AG08396 (cell line): ENCODE results near the gene LUC7L3.
"Not testable (repeated sequence)": the region's sequence is repeated elsewhere in the genome, so short reads cannot be mapped to it uniquely, and the experiment has no call there.

ENCODE experiments used
- DNase-seq: peaks from one replicate; pipeline ENCODE4 v3.0.0; 2012; ENCODE audit warnings: low spot score, mixed read lengths

The LUC7L3 gene, protein sequence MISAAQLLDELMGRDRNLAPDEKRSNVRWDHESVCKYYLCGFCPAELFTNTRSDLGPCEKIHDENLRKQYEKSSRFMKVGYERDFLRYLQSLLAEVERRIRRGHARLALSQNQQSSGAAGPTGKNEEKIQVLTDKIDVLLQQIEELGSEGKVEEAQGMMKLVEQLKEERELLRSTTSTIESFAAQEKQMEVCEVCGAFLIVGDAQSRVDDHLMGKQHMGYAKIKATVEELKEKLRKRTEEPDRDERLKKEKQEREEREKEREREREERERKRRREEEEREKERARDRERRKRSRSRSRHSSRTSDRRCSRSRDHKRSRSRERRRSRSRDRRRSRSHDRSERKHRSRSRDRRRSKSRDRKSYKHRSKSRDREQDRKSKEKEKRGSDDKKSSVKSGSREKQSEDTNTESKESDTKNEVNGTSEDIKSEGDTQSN

DNA sequence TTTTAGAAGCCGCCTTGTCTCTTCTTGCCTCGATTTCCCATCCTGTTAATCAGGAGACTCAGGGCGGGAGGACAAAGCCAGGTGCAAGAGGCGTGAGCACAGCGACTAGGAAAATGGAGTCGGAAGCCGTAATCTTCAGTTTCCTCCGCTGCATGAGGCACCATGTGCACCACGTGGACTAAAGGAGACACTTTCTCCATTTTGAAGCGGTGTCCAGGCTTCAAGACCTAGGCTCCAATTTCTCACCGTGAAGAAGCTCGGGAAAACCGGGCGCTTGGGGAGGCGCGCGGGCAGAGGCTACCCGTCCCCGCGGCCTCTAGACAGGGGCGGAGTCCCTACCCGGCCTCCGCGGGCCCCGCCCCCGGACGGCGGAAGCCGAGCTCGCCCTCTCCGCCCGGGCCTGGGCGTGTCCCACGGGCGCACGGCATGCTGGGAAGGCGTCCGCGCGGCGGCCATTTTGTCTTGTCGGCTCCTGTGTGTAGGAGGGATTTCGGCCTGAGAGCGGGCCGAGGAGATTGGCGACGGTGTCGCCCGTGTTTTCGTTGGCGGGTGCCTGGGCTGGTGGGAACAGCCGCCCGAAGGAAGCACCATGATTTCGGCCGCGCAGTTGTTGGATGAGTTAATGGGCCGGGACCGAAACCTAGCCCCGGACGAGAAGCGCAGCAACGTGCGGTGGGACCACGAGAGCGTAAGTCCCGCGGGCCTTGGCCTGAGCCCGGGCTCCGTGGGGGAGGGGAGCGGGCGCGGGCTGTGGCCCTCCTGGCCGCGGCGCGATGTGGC lies at the start of gene LUC7L3:
Gene LUC7L3, plus strand, starts transcription at position 460 of the 780 bp plus-strand sequence. Its CDS starts 130 bp downstream, at position 590.
- peak; percentile 98 for DNase-seq

GRCh38 chr17:50672071-50672470 lies 47.3 kb upstream of the LUC7L3 start:
- no peak for DNase-seq

DNA sequence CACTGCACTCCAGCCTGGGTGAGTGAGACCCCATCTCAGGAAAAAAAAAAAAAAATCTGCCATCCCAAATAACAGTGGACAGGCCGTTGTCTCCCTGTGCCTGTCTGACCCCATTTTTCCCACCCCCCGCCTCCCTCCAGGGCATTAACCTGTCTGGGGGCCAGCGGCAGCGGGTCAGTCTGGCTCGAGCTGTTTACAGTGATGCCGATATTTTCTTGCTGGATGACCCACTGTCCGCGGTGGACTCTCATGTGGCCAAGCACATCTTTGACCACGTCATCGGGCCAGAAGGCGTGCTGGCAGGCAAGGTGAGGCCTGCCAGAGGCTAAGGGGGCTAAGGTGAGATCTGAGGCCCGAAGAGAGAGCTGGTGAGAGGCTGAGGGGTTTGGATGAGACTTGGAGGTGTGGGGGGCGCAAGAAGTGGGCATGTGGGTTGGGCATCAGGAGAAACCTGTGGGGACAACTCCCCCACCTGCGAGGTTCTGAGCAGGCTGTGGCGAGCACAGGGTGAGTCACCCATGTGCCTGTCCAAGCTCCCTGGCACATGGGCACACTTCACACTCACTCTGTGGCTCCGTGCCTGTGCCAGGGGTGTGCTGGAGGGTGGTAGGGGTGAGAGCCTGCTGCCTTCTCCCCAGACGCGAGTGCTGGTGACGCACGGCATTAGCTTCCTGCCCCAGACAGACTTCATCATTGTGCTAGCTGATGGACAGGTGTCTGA lies 46.4 kb upstream of the LUC7L3 start:
- DNase-seq = no peak

DNA sequence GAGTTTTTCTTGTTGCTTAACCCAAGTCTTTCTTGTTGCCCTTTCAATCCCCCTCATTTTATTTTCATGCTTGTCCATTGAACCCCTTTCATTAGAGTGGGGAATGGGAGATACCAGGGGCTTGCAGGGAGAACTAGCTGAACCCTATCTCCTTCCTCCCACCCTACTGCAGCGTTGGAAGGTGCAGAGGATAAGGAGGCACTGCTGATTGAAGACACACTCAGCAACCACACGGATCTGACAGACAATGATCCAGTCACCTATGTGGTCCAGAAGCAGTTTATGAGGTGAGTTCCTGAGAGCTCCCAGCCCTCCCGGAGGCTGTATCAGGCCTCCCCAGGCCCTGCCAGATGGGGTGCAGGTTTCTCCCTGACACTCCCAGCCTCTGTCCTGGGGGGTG lies 44.2 kb upstream of the LUC7L3 start:
- no peak for DNase-seq

- DNase-seq = no peak
These were observed 43.8 kb upstream of the LUC7L3 start for GRCh38 chr17:50675627-50676026.

DNA sequence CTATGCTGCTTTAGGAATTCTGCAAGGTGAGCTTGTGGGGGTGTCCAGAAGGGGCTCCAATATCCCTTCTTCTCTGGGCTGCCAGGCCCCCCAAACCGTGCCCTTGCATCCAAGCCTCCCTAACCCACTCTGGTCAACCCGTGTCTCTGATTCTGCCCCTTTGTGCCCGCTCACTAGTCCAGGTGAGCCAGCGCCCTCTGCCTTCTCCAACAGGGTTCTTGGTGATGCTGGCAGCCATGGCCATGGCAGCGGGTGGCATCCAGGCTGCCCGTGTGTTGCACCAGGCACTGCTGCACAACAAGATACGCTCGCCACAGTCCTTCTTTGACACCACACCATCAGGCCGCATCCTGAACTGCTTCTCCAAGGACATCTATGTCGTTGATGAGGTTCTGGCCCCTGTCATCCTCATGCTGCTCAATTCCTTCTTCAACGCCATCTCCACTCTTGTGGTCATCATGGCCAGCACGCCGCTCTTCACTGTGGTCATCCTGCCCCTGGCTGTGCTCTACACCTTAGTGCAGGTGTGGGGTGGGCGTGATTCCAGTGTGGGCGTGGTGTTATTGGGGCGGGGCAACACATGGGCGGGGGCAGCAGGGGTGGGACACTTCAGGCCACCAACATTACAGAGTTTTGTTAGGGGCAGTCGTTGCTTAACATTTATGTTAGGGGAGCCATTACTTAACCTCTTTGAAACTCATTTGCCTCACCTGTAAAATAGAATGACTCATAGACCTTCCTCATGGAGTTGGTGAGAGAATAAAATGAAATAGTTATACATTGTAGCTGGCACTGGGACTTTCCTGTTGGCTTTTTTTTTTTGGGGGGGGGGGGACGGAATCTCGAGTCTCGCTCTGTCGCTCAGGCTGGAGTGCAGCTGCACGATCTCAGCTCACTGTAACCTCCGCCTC lies 43.1 kb upstream of the LUC7L3 start:
- no peak for DNase-seq

- no peak for DNase-seq
These were observed 41.5 kb upstream of the LUC7L3 start for GRCh38 chr17:50677851-50678375.

GRCh38 chr17:50679008-50679544 lies 40.3 kb upstream of the LUC7L3 start:
- DNase-seq = no peak

- no peak for DNase-seq
These were observed 39.3 kb upstream of the LUC7L3 start for GRCh38 chr17:50680126-50680525.

- DNase-seq = not testable (repeated sequence)
These were observed 38.7 kb upstream of the LUC7L3 start for GRCh38 chr17:50680543-50681262.

DNA sequence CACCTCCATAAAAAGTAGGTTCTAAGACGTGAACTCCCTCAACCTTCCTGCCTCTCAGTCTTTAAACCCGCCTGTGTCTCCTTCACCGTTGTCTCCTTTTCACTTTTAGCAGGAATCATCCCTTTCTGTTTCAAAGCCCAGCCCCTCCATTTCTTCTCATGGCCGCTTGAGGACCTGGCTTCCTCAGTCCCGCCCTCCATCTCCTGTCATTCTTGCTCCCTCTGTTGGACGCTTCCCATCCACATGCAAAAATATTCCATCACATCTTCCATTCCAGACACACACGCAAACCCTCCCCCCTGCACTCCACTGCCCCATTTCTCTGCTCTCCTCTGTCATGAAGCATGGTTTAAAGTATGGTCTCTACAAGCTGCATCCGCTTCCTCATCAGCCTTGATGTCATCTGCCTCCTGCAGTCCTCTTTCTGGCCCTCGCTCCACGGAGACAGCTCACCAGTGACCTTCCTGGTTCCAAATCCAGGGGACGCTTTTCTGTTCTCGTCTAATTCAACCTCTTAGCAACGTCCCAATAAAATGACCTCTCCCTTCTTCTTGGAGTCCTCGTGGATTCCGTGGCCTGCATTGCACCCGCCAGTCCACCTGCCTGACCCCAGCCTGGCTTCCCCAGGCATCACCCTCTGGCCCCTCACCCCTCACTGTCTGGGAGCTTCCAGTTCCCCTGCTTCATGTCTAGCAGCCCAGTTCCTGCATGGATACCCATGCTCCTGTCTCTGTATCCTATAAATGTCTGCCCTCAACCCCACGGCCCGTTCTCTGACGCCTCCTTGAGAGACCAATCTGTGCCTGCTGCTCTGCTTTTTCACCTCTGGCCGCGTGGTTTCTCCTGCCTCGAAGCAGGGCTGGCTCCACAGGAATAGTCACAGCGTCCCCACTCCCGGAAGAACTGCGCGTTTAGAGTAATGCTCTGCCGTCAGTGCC lies 37.9 kb upstream of the LUC7L3 start:
- DNase-seq = peak; percentile 76

- no peak for DNase-seq
These were observed 37.0 kb upstream of the LUC7L3 start for GRCh38 chr17:50682441-50682840.

DNA sequence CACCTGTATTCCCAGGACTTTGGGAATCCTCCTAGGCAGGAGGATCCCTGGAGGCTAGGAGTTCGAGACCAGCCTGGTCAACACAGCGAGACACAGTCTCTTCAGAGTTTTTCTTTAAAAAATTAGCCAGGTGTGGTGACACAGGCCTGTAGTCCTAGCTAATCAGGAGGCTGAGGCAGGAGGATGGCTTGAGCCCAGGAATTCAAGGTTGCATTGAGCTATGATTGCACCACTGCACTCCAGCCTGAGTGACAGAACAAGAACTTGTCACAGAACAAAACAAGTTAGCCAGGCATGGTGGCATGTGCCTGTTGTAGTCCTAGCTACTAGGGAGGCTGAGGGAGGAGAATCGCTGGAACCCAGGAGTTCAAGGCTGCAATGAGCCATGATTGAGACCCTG lies 36.5 kb upstream of the LUC7L3 start:
- no peak for DNase-seq

GRCh38 chr17:50683434-50684287 lies 35.7 kb upstream of the LUC7L3 start:
- no peak for DNase-seq

DNA sequence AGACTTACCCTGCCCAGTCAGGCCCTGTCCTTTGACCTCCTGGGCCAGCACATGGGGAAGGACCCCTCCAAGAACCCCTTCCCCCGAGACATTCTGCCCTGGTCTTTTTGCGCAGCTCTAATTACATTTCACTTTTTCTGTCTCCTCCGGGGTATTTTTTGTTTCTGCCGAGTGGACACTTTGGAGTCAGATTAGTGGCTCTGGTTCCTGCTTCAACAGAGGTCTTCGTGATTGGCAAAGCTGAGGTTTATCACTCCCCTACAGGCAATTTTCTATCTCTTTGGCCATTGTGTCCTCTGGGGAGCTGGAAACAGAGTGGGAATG lies 35.2 kb upstream of the LUC7L3 start:
- no peak for DNase-seq

GRCh38 chr17:50684612-50685333 lies 34.6 kb upstream of the LUC7L3 start:
- no peak for DNase-seq

DNA sequence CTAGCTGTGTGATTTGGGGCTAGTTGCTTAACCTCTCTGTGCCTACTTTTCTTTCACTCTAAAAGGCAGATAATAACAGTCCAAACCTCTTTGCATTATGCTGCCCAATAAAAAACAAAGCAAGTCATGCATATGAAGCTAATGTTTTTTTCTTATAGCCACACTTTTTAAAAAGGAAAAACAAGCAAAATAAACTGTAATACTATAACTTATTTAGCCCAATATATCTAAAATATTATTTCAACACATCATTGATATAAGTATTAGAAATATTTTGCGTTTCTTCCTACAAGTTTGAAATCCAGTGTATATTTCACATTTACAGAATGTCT lies 34.1 kb upstream of the LUC7L3 start:
- no peak for DNase-seq
